ENCODE data around the gene PBLD. TPM values are rescaled to one million over a fixed set of nuclear protein-coding genes. Genes with fewer than 3 reads are reported as not detected.

PBLD gene
- total RNA-seq, 1 experiment from 2014 or later, result 11.7 TPM

GRCh38 chr10:68365611-68366010 is 32.9 kb upstream of the PBLD start:
- Histone ChIP-seq H3K36me3 (ENCODE audit: control insufficient read depth, insufficient read depth, low read length) (peaks cover 11% of the 10 kb centered on the region), H3K27me3 (ENCODE audit: control insufficient read depth, insufficient read depth, low read length) (no peaks in the 10 kb centered on the region), H3K4me3 (ENCODE audit: low read depth in 2 of 2, low read length in 2 of 2) (no peak overlapping the region), H3K4me1 (ENCODE audit: control insufficient read depth, insufficient read depth, low read length) (no peaks in the 10 kb centered on the region), H3K27ac (ENCODE audit: low read length) (no peak overlapping the region), H3K9me3 (ENCODE audit: control insufficient read depth, insufficient read depth, low read depth, low read length) (no peaks in the 10 kb centered on the region)
- no TSS peak for BruUV-seq (replicated peaks)
- intact Hi-C loops (cut with micrococcal nuclease; ENCODE audit: unreplicated experiment), result no loop called here
- POLR2A ChIA-PET, result no interaction called here
- CTCF ChIA-PET, result no interaction called here
- TF ChIP-seq CTCF (IDR thresholded peaks at IDR 0.05) (no peak), POLR2AphosphoS5 (IDR thresholded peaks at IDR 0.05; ENCODE audit: low read depth, low read length) (no peak), REST (IDR thresholded peaks at IDR 0.05; ENCODE audit: insufficient read depth in 1 of 2, low read depth in 2 of 2, low read length in 1 of 2) (no peak), TCF7L2 (IDR thresholded peaks at IDR 0.05; ENCODE audit: low read depth, low read length) (no peak), SIN3A (IDR thresholded peaks at IDR 0.05; ENCODE audit: borderline replicate concordance, insufficient read depth, low read depth, low read length) (no peak)
- DNase-seq (ENCODE audit: low read depth, low spot score), result no peak
- in situ Hi-C loops (cut with HindIII; ENCODE audit: low pct_unique_long_range_greater_than_20kb, low sequenced_read_pairs), result no loop called here
- ATAC-seq, result no peak

GRCh38 chr10:68364101-68364886 is 31.6 kb upstream of the PBLD start:
- Histone ChIP-seq H3K27me3 (ENCODE audit: control insufficient read depth, insufficient read depth, low read length) (no peaks in the 10 kb centered on the region), H3K4me3 (ENCODE audit: low read depth in 2 of 2, low read length in 2 of 2) (no peak overlapping the region), H3K4me1 (ENCODE audit: control insufficient read depth, insufficient read depth, low read length) (no peaks in the 10 kb centered on the region), H3K9me3 (ENCODE audit: control insufficient read depth, insufficient read depth, low read depth, low read length) (no peaks in the 10 kb centered on the region), H3K27ac (ENCODE audit: low read length) (no peak overlapping the region), H3K36me3 (ENCODE audit: control insufficient read depth, insufficient read depth, low read length) (peaks cover 11% of the 10 kb centered on the region)
- no peak for DNase-seq (ENCODE audit: low read depth, low spot score)
- TF ChIP-seq POLR2AphosphoS5 (IDR thresholded peaks at IDR 0.05; ENCODE audit: low read depth, low read length) (no peak), TCF7L2 (IDR thresholded peaks at IDR 0.05; ENCODE audit: low read depth, low read length) (no peak), REST (IDR thresholded peaks at IDR 0.05; ENCODE audit: insufficient read depth in 1 of 2, low read depth in 2 of 2, low read length in 1 of 2) (no peak), CTCF (IDR thresholded peaks at IDR 0.05) (no peak), SIN3A (IDR thresholded peaks at IDR 0.05; ENCODE audit: borderline replicate concordance, insufficient read depth, low read depth, low read length) (no peak)
- BruUV-seq (replicated peaks), result no TSS peak
- in situ Hi-C loops (cut with HindIII; ENCODE audit: low pct_unique_long_range_greater_than_20kb, low sequenced_read_pairs), result no loop called here
- CTCF ChIA-PET, result no interaction called here
- ATAC-seq, result no peak
- POLR2A ChIA-PET, result interaction anchor here (0.6 kb wide), 1 partner anchor 15 kb away, joined by 5 read pairs; no protein-coding TSS in a partner anchor
- intact Hi-C loops (cut with micrococcal nuclease; ENCODE audit: unreplicated experiment), result no loop called here

All from Panc1 (cell line).